Mucosa of descending colon (tissue), 3 donors: ENCODE data around the gene NMNAT2. TPM values are rescaled to one million over a fixed set of nuclear protein-coding genes. Genes with fewer than 3 reads are reported as not detected.

Experiments used
- ATAC-seq: fragments of 200-7000 bp; cut with Tn5 transposase; one replicate; pipeline ENCODE4 v1.9.1; 2020; ENCODE audit warnings: mild to moderate bottlenecking, moderate library complexity
- DNase-seq, 3 donors: peaks; one replicate each; pipeline ENCODE4 v3.0.0-alpha.2; 2020
- H3K36me3 ChIP-seq: fragments of 200-600 bp; one replicate; pipeline ENCODE4 v1.8.0; 2021; ENCODE audit warnings: low read depth, mild to moderate bottlenecking
- H3K4me1 ChIP-seq: fragments of 200-600 bp; one replicate; pipeline ENCODE4 v1.8.0; 2021; ENCODE audit warnings: low read depth, mild to moderate bottlenecking
- H3K4me3 ChIP-seq: fragments of 200-600 bp; one replicate; pipeline ENCODE4 v1.8.0; 2021; ENCODE audit warnings: mild to moderate bottlenecking
- H3K9me3 ChIP-seq: fragments of 200-600 bp; one replicate; pipeline ENCODE4 v1.8.0; 2021; ENCODE audit warnings: mild to moderate bottlenecking
- CTCF ChIP-seq: fragments of 200-600 bp; IDR thresholded peaks from one replicate; pipeline ENCODE4 v1.8.0; 2022; ENCODE audit warnings: antibody characterized with exemption, mild to moderate bottlenecking
- intact Hi-C, 2 donors: fragments of 100-400 bp; cut with DNase I in 1 of 2; cut with micrococcal nuclease in 1 of 2; formaldehyde crosslinking; loops; one replicate each; pipeline versions ENCODE4 v1.11.0 to v1.11.1; 2022; cut with DNase I, micrococcal nuclease
- total RNA-seq, 3 donors: library from RNA; stranded (reverse); fragmentation: NEBNext Ultra II Directional in 2 of 3; extraction: Animal tissue kit (Norgen Biotek cat#: 25700) in 2 of 3; gene quantifications; one replicate each; pipeline versions ENCODE4 v1.2.1 to v1.2.4, GENCODE V29; 2021 to 2023
- donor health status: DM: no; HTN: no; CAD: no; lungs with moderate emphysema.
- donor health status: DM: no; HTN: no; CAD: no.
- donor health status: DM: no; HTN: yes; CAD: no.

NMNAT2 gene
- total RNA-seq, 3 donors from 2014 or later, result 0.29 to 3.6 (median 0.87) TPM

- Histone ChIP-seq H3K4me3 (no peak overlapping the region), H3K9me3 (no peaks in the 10 kb centered on the region), H3K36me3 (no peaks in the 10 kb centered on the region), H3K4me1 (no peaks in the 10 kb centered on the region)
- intact Hi-C loops, result no loop called here
- DNase-seq (no peak), ATAC-seq (no peak)
- no peak for TF ChIP-seq CTCF
These were observed 191.8 kb downstream of the NMNAT2 start for GRCh38 chr1:183226361-183226760.

DNA sequence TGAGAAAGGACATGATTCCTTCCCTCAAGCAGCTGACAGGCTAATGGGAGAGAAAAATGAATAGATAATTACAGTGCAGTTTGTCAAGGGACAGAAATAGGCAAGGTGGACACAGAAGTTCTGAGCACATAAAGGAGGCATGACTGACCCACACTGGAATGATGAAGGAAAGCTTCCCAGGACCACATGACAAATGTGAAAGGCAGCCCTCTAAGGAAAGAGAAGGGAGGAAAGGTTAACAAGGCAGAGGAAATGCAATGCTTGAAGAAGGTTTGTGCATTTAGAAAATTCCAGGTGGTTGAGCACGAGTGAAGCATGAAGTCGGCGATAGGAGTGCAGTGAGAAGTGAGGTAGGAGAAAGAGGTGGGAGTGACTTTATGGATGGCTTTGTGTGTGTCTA, 194.7 kb downstream of the NMNAT2 start:
- Histone ChIP-seq H3K4me3 (no peak overlapping the region), H3K4me1 (no peaks in the 10 kb centered on the region), H3K36me3 (no peaks in the 10 kb centered on the region), H3K9me3 (no peaks in the 10 kb centered on the region)
- TF ChIP-seq CTCF, result no peak
- no peak for ATAC-seq
- intact Hi-C loops, result no loop called here
- DNase-seq, result no peak

GRCh38 chr1:183222909-183223308, 195.3 kb downstream of the NMNAT2 start:
- no peak for TF ChIP-seq CTCF
- no peaks in the 10 kb centered on the region for H3K4me1 ChIP-seq
- H3K9me3 ChIP-seq, result no peaks in the 10 kb centered on the region
- no peak for DNase-seq
- no peaks in the 10 kb centered on the region for H3K36me3 ChIP-seq
- no peak for ATAC-seq
- intact Hi-C loops, result no loop called here
- H3K4me3 ChIP-seq, result no peak overlapping the region

DNA sequence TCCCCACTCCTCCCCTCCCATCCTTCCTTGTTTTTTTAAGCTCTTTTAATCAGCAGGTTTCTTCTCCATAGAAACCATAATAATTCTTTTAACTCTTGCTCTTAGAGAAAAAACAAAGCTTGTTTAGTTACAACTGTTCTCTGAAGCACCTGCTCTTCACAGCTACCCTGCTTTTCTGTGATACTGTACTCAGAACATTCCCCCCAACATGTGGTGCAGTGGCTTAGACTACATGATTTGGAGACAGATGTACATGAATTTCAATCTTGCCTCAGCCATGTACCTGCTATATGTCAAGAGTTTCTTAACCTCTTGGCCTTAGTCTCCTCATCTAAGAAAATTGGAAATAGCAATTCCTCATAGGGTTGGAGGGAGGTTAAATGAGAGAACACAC, 198.6 kb downstream of the NMNAT2 start:
- H3K36me3 ChIP-seq, result no peaks in the 10 kb centered on the region
- intact Hi-C loops, result no loop called here
- no peak for DNase-seq
- no peak for TF ChIP-seq CTCF
- no peaks in the 10 kb centered on the region for H3K9me3 ChIP-seq
- no peaks in the 10 kb centered on the region for H3K4me1 ChIP-seq
- H3K4me3 ChIP-seq, result no peak overlapping the region
- no peak for ATAC-seq

DNA sequence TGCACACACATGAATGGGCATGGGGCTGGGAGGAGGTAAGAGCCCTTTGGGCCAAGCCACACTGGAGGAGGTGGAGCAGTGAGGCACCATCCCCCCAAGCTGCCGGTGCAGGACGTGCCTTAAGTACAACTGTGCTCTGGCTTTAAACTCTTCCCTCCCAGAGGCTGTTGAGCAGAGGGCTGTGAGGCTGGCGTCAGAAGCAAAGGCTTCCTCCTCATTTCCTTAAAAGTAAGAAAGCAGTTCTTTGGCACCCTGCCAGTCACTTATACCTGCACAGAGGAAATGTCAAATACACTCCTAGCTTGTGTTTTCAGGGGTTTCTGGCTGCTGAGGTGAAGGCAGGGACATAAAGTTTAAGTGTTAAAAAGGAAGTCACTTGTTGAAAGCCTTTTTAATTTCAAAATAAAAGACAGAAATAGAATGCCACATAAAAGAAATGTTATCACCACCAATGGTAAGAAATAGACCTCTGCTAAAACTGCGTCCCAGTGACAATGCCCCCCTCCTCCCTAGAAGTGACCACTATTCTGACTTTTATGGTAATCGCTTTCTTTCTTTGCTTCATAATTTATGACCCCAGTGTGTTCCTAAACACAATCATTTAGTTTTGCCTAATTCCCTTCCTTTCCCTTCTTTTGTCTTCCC, 199.1 kb downstream of the NMNAT2 start:
- ATAC-seq, result peak; percentile 60
- intact Hi-C loops, result no loop called here
- no peaks in the 10 kb centered on the region for H3K9me3 ChIP-seq
- TF ChIP-seq CTCF, result no peak
- H3K4me3 ChIP-seq, result no peak overlapping the region
- H3K4me1 ChIP-seq, result no peaks in the 10 kb centered on the region
- DNase-seq, result peak in 1 of 3 donors; percentile 59
- no peaks in the 10 kb centered on the region for H3K36me3 ChIP-seq
